GM23338 (cell line): ENCODE data around the gene ADCYAP1R1. TPM values are rescaled to one million over a fixed set of nuclear protein-coding genes. Genes with fewer than 3 reads are reported as not detected.

Experiments
- ATAC-seq: fragments of 200-7000 bp; cut with Tn5 transposase; 3 replicates; pipeline ENCODE4 v1.9.1; 2020
- DNase-seq: peaks from one replicate; pipeline ENCODE4 v3.0.0-alpha.2; 2015; ENCODE audit warnings: low spot score
- H2AFZ ChIP-seq: fragments of 200-600 bp; sonication (generic); 2 replicates; pipeline ENCODE4 v1.8.0; 2016; ENCODE audit warnings: antibody characterized with exemption, mild to moderate bottlenecking, moderate library complexity
- H3F3A ChIP-seq: fragments of 200-600 bp; sonication (generic); replicated peaks from 2 replicates; pipeline ENCODE4 v1.8.0; 2017; ENCODE audit warnings: antibody characterized with exemption, mixed run types, low read depth
- H3K27ac ChIP-seq: fragments of 200-600 bp; sonication (generic); 2 replicates; pipeline ENCODE4 v1.6.1; 2016; ENCODE audit warnings: low read depth
- H3K27me3 ChIP-seq: fragments of 200-600 bp; sonication (generic); 2 replicates; pipeline ENCODE4 v1.8.0; 2016; ENCODE audit warnings: mild to moderate bottlenecking, mixed run types, moderate library complexity; ENCODE audit not compliant: insufficient read depth
- H3K36me3 ChIP-seq: fragments of 200-600 bp; sonication (generic); 2 replicates; pipeline ENCODE4 v1.8.0; 2016; ENCODE audit warnings: mild to moderate bottlenecking; ENCODE audit not compliant: insufficient read depth
- H3K4me1 ChIP-seq: fragments of 200-600 bp; sonication (generic); 2 replicates; pipeline ENCODE4 v1.8.0; 2016; ENCODE audit warnings: mild to moderate bottlenecking, moderate library complexity; ENCODE audit not compliant: insufficient read depth
- H3K4me2 ChIP-seq: fragments of 200-600 bp; sonication (generic); 2 replicates; pipeline ENCODE4 v1.7.1; 2017; ENCODE audit warnings: mixed run types
- H3K4me3 ChIP-seq: fragments of 200-600 bp; sonication (generic); 2 replicates; pipeline ENCODE4 v1.6.1; 2016; ENCODE audit warnings: mixed run types
- H3K79me2 ChIP-seq: fragments of 200-600 bp; sonication (generic); replicated peaks from 2 replicates; pipeline ENCODE4 v1.8.0; 2017; ENCODE audit warnings: mild to moderate bottlenecking; ENCODE audit not compliant: insufficient read depth
- H3K9me2 ChIP-seq: fragments of 200-600 bp; sonication (generic); 2 replicates; pipeline ENCODE4 v1.8.0; 2017; ENCODE audit not compliant: insufficient read depth
- H4K20me1 ChIP-seq: fragments of 200-600 bp; sonication (generic); replicated peaks from 2 replicates; pipeline ENCODE4 v1.8.0; 2017; ENCODE audit warnings: mild to moderate bottlenecking; ENCODE audit not compliant: insufficient read depth
- H3K27ac Mint-ChIP-seq: 2 replicates; pipeline ENCODE4 v1.8.0; 2020; ENCODE audit warnings: inconsistent platforms, mild to moderate bottlenecking, moderate library complexity, mixed read lengths
- H3K27me3 Mint-ChIP-seq: 3 replicates; pipeline ENCODE4 v1.8.0; 2022; ENCODE audit warnings: low read depth, mild to moderate bottlenecking, moderate library complexity, mixed read lengths, inconsistent platforms; ENCODE audit not compliant: insufficient read depth, poor library complexity
- H3K36me3 Mint-ChIP-seq: 3 replicates; pipeline ENCODE4 v1.8.0; 2021; ENCODE audit warnings: low read depth, mild to moderate bottlenecking, inconsistent platforms, moderate library complexity, mixed read lengths
- H3K4me1 Mint-ChIP-seq: 3 replicates; pipeline ENCODE4 v1.8.0; 2020; ENCODE audit warnings: mild to moderate bottlenecking, inconsistent platforms, mixed read lengths
- H3K4me3 Mint-ChIP-seq: 3 replicates; pipeline ENCODE4 v1.8.0; 2021; ENCODE audit warnings: moderate library complexity, mild to moderate bottlenecking, inconsistent platforms, mixed read lengths
- H3K9me3 Mint-ChIP-seq: 3 replicates; pipeline ENCODE4 v1.8.0; 2020; ENCODE audit warnings: moderate library complexity, mild to moderate bottlenecking, inconsistent platforms, mixed read lengths
- CREB1 ChIP-seq: fragments of 250-450 bp; sonication (Bioruptor Pico); IDR thresholded peaks from 2 replicates; pipeline ENCODE4 v1.5.0; 2020; ENCODE audit warnings: low read depth, mild to moderate bottlenecking, moderate library complexity
- CTCF ChIP-seq, 2 experiments: fragments of 200-600 bp in 1 of 2; sonication (generic) in 1 of 2; conservative IDR thresholded peaks; 2 replicates each; pipeline versions ENCODE4 v1.5.1 to v1.6.1; 2016 to 2017; ENCODE audit warnings: antibody characterized with exemption in 2 of 2, low read depth in 2 of 2, mild to moderate bottlenecking in 2 of 2, moderate library complexity in 1 of 2
- JUNB ChIP-seq: IDR thresholded peaks from one replicate; pipeline ENCODE4 v1.6.1; 2016; ENCODE audit warnings: antibody characterized with exemption; ENCODE audit not compliant: unreplicated experiment
- NANOG ChIP-seq: IDR thresholded peaks from 2 replicates; pipeline ENCODE4 v1.6.1; 2016; ENCODE audit warnings: antibody characterized with exemption, borderline replicate concordance
- POLR2AphosphoS5 ChIP-seq: IDR thresholded peaks from 2 replicates; pipeline ENCODE4 v1.6.1; 2016; ENCODE audit warnings: antibody characterized with exemption, low read depth
- REST ChIP-seq: IDR thresholded peaks from one replicate; pipeline ENCODE4 v1.6.1; 2018; ENCODE audit warnings: antibody characterized with exemption; ENCODE audit not compliant: unreplicated experiment
- STAT1 ChIP-seq: IDR thresholded peaks from one replicate; pipeline ENCODE4 v1.6.1; 2016; ENCODE audit warnings: antibody characterized with exemption; ENCODE audit not compliant: unreplicated experiment
- ZNF114 ChIP-seq: fragments of 250-450 bp; sonication (Bioruptor Pico); IDR thresholded peaks from 2 replicates; pipeline ENCODE4 v1.5.0; 2020; ENCODE audit warnings: mild to moderate bottlenecking, moderate library complexity
- ZNF331 ChIP-seq: fragments of 250-450 bp; sonication (Bioruptor Pico); IDR thresholded peaks from 2 replicates; pipeline ENCODE4 v1.5.0; 2020; ENCODE audit warnings: low read depth, mild to moderate bottlenecking, moderate library complexity
- ZNF462 ChIP-seq: fragments of 250-450 bp; sonication (Bioruptor Pico); IDR thresholded peaks from 2 replicates; pipeline ENCODE4 v1.5.0; 2020; ENCODE audit warnings: mild to moderate bottlenecking, moderate library complexity
- polyA plus RNA-seq: library from polyadenylated mRNA; unstranded; fragments of >200 nt; fragmentation: Nextera tagmentation; extraction: Ambion mirVana; gene quantifications from 2 replicates; pipeline ENCODE4 v1.2.1, GENCODE V29; 2016
- total RNA-seq: library from RNA; depleted of rRNA; stranded (reverse); fragments of >200 nt; shearing (Covaris generic); gene quantifications from 2 replicates; pipeline ENCODE4 v1.2.3, GENCODE V29; 2014

Gene ADCYAP1R1
- total and polyA plus RNA-seq, 2 experiments from 2014 or later = 1.8 to 10.6 TPM

GRCh38 chr7:31033674-31034300 is 18.3 kb upstream of the ADCYAP1R1 start (continued):
- TF ChIP-seq REST = no peak
- TF ChIP-seq JUNB = no peak
- TF ChIP-seq CREB1 = no peak
- no peak for TF ChIP-seq ZNF114 (CRISPR knock-in tag)
- TF ChIP-seq NANOG = no peak

GRCh38 chr7:31036924-31037323 is 15.2 kb upstream of the ADCYAP1R1 start:
- no peaks in the 10 kb centered on the region for H3K79me2 ChIP-seq
- no peak overlapping the region for H2AFZ ChIP-seq
- Mint-ChIP-seq H3K4me1 (peaks cover under 1% of the 10 kb centered on the region; the same call in 2 of the 3 replicates), H3K9me3 (no peaks in the 10 kb centered on the region; the same call in 2 of the 3 replicates), H3K4me3 (no peak overlapping the region), H3K27ac (no peak overlapping the region), H3K36me3 (no peaks in the 10 kb centered on the region), H3K27me3 (peaks cover 10% of the 10 kb centered on the region)
- H3K9me2 ChIP-seq = peaks cover 5% of the 10 kb centered on the region; the same call in 1 of the 2 replicates
- ATAC-seq (no peak), DNase-seq (no peak)
- H3K36me3 ChIP-seq = no peaks in the 10 kb centered on the region
- H3K27me3 ChIP-seq = no peaks in the 10 kb centered on the region
- no peaks in the 10 kb centered on the region for H3F3A ChIP-seq
- no peaks in the 10 kb centered on the region for H4K20me1 ChIP-seq
- H3K4me1 ChIP-seq = no peaks in the 10 kb centered on the region
- no peak overlapping the region for H3K27ac ChIP-seq
- no peak overlapping the region for H3K4me3 ChIP-seq
- no peak overlapping the region for H3K4me2 ChIP-seq
- no peak for TF ChIP-seq POLR2AphosphoS5
- no peak for TF ChIP-seq ZNF462 (CRISPR knock-in tag)
- TF ChIP-seq REST = no peak
- TF ChIP-seq STAT1 = no peak
- TF ChIP-seq ZNF331 (CRISPR knock-in tag) = no peak
- TF ChIP-seq ZNF114 (CRISPR knock-in tag) = no peak
- TF ChIP-seq CTCF (conservative IDR thresholded peaks at IDR 0.05; ENCODE audit: low read depth in 2 of 2) = no peak
